HG03139 (cell line): Measurements from ENCODE around the gene NACC2.

Source experiments
- ATAC-seq: cut with Tn5 transposase; IDR thresholded peaks from one replicate; pipeline ENCODE4 v1.9.1; 2021; ENCODE audit not compliant: unreplicated experiment

Gene NACC2, protein sequence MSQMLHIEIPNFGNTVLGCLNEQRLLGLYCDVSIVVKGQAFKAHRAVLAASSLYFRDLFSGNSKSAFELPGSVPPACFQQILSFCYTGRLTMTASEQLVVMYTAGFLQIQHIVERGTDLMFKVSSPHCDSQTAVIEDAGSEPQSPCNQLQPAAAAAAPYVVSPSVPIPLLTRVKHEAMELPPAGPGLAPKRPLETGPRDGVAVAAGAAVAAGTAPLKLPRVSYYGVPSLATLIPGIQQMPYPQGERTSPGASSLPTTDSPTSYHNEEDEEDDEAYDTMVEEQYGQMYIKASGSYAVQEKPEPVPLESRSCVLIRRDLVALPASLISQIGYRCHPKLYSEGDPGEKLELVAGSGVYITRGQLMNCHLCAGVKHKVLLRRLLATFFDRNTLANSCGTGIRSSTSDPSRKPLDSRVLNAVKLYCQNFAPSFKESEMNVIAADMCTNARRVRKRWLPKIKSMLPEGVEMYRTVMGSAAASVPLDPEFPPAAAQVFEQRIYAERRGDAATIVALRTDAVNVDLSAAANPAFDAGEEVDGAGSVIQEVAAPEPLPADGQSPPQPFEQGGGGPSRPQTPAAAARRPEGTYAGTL

DNA sequence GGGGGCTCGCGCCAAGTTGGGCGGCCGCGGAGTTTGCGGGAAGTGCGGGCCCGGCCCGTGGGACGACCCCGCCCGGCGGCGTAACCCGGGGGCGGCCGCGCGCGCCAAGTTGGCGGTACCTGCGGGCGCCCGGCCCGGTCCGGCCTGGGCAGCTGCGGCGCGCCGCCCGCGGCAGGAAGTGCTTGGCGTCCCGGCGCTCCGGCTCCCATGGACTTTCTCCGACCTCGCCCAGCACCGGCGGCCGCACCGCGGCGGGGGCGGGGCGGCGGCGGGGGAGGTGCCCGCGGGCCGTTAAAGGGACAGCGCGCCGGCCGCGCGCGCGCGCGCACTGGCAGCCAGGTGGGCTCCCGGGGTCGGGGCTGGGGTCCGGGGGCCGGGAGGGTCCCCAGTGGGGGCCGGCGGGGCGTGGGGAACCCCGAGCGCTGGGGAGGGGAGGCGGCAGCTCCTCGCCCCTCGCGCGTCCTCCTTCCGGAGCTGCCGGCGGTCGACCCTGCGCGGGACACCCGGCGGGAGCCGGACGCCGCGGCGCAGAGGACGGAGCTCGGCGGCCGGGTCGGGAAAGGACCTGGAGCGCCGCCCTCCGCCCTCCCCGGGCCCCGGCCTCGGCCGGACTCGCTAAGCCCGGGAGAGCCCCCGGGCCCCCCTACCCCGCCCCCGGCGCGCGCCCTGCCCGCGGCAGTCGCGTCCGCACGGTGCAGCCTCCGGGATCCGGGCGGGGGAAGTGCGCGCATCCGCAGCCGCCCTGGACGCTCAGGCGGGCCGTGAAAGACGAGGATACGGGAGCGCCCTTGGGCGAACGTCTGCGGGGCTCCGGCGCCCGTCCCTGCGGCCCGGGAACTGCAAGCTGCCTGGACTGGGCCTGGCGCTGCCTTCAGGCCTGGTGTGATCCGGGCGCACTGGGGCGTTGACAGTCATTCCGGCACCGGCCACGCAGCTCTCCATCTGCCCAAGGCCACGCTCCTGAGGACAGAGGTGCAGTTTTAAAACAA is at the start of gene NACC2:
NACC2 (minus strand) TSS at position 220 of the 989 bp plus-strand sequence. CDS start 44,768 bp downstream, outside the sequence.
- ATAC-seq: no peak

DNA sequence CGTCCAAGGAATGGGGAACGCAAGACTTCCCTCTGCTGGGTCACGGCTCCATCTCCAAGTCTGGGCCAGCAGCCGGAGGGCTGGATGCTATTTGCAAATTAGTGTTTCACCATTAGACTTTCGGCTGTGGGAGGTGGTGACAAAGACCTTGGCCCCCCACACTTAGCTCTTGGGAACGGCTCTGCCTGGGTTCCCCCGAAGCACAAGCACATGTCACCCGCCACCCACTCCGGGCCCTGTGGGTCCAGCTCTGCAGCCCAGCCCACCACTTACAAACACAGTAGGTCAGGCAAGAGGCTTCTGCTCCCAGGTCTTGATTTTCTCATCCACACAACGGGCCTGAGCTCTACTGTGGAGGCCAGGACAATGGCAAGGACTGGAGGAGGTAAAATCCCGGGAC is 49.4 kb upstream of the NACC2 start:
- no peak for ATAC-seq

- no peak for ATAC-seq
Measured at GRCh38 chr9:136143215-136144001, 48.3 kb upstream of the NACC2 start.

- no peak for ATAC-seq
Measured at GRCh38 chr9:136142859-136143214, 47.7 kb upstream of the NACC2 start.

DNA sequence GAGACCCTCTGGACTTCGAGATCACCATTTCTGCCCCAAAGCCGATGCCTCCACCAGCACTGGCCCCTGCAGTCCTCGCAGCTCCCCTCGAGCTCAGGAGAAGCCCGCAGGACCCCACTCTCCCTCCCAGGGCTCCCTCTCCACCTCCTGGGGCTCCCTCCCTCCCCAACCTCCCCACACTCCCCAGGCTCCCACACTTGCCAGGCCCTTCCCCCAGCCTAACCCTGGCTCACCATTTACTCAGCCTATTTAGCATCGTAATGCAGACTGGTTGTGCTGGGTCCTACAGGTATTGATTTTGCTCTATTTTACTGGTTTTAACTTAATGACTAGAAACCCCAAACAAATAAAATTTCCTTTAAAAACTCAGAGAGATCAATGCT is 47.3 kb upstream of the NACC2 start:
- no peak for ATAC-seq

DNA sequence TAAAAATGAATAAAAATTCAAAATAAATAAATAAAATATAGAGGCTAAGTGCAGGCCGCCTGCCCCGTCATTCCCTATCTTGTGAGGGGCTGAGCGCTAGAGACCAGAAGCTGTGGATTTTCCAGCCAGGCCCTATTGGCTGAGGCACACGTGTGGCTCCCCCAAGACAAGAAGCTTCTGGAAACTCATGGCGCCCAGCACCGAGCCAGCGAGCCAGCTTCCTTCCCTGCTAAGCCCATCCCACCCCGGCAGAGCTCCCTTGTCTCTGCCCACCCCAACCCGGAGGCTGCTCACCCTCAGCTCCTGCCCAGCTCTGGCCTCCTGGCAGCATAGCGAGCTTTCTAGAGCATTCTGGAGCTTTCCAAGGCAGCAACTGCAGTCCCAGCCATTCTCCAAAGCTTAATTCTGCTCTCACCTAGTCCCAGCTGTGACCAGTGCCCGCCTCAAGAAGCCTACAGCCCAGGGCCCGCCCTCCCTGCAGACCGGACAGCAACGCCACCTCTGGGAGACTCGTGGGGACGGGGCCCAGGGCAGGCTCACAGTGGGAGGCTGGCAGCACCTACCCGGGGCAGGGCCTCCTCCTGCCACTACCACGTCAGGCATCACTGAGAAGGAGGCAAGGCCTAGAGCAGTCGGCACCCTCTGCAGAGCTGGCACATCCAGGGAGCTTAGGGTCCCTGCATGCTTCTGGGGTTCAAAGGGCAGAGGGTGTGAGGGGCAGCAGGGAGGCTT is 46.8 kb upstream of the NACC2 start:
- ATAC-seq: no peak

- no peak for ATAC-seq
Measured at GRCh38 chr9:136140966-136141365, 45.9 kb upstream of the NACC2 start.

DNA sequence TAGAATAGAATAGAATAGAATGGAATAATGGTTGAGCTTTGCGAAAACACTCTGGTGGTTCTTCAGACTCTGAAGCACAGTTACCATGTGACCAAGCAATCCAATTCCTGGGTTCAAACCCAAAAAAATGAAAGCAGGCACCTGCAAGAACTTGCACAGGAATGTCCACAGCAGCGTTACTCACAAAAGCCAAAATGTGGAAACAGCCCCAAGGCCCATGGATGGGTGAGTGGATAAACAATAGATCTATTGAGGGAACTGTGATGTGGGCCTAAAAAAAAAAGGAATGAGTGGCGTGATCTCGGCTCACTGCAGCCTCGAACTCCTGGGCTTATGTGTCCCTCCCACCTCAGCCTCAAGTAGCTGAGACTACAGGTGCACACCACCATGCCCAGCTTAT is 45.0 kb upstream of the NACC2 start:
- no peak for ATAC-seq

DNA sequence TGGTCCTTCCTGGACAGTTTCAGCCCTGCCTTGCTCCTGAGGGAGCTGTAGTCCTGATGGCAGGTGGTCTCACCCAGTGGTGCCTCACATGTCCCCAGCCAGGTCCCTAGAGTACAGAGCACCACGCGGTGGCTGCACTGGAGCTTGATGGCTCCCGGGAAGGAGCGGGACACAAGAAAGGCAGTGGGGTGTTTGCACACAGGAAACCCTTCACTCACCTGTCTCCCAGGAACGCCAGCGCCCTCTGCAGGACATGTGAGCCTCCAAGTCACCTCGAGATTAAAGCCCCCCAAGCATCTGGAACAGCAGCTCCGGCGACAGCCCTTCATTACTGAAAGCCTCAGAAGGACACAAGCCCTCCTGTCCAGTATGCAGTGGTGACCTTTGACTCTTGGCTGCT is 43.5 kb upstream of the NACC2 start:
- no peak for ATAC-seq

DNA sequence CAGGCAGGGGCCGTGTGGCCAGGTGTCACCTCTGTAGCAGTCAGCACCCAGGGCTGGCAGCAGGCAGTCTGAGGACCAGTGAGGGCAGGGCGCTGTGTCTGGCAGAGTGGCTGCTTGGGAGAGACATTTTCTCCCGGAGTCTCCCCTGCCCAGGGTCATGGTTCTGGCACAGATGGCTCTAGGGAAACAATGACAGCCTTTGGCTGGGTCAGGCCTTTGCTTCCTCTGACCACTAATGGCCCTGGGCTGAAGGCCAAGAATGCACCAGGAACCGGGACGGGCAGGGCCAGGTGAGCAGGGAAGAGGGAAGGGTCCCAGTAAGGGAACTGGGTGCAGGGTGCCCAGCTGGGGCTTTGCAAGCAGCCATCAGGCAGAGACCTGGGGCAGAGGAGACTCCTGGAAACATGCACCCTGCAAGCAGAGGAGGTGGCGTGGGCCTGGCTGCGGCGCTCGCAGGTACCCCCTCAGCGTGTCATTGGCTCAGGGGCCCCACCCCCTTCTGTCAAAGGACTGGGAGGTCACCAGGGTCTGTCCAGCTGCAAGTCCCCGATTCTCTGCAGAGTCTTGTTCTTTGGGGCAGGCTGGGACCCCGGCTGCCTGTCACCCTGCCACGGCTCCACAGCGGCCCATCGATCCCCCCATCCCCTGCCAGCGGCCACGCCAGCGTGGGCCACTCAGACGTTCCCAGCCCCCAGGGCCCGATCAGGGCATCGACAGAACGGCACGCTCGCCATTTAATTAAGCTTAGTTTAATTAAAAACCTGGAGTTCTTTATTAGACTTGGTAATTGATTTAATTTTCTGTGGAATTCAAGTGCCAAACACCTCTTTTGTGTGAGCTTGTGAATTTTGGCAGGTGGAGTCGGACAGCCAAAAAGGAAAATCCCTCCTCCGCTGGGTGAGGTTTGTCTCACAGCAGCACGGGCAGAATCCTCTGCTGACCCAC is 42.5 kb upstream of the NACC2 start:
- ATAC-seq: no peak

GRCh38 chr9:136136127-136136925 is 41.2 kb upstream of the NACC2 start:
- ATAC-seq: no peak

GRCh38 chr9:136135326-136136126 is 40.4 kb upstream of the NACC2 start:
- ATAC-seq: no peak

DNA sequence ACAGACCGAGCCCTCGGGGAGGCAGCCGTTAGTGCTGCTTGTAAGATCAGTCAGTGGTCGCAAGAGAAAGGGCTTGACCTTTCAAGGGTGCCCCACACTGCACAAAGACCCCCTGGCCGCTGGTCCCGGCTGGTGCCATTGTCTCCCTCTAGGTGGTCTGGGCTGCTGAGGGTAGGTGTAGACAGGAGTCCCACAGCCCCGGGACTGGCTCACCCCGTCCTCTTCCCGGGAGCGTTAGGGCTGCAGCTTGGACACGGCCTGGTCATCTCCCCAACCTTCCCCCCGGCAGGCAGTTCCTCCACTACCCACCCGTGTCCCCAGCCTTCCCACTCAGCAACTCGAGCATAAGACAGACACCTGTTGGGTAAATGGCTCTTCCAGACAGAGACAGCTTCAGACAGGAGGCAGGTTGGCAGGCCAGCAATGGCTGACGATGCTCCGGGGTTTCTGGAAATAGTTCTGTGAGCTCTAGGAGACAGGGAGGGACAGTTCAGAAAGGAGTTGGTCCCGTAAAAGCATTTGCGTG is 38.9 kb upstream of the NACC2 start:
- ATAC-seq: no peak

GRCh38 chr9:136133191-136133958 is 38.3 kb upstream of the NACC2 start:
- ATAC-seq: no peak

GRCh38 chr9:136132512-136133050 is 37.5 kb upstream of the NACC2 start:
- ATAC-seq: no peak
